Stimulated activated CD8-positive, alpha-beta memory T cell treated with anti-CD3 and anti-CD28 coated beads, Interleukin-7, amount 100 ng/mL, for 24 hours (primary cell): ENCODE measurements around the gene TCHHL1.

Source experiments
- DNase-seq: peaks from one replicate; pipeline ENCODE4 v3.0.0-alpha.2; 2020; ENCODE audit warnings: low read depth

Gene TCHHL1

GRCh38 chr1:152038871-152039270 lies 50.0 kb downstream of the TCHHL1 start:
- DNase-seq = no peak

- peak; percentile 43 for DNase-seq
Measured at GRCh38 chr1:152036267-152037216, 52.3 kb downstream of the TCHHL1 start, which contains the start of gene S100A11. TSS of gene S100A11 (minus strand) at chr1:152037004. CDS start at chr1:152036915, 89 bp downstream.

- no peak for DNase-seq
Measured at GRCh38 chr1:152035539-152036266, 53.2 kb downstream of the TCHHL1 start.

DNA sequence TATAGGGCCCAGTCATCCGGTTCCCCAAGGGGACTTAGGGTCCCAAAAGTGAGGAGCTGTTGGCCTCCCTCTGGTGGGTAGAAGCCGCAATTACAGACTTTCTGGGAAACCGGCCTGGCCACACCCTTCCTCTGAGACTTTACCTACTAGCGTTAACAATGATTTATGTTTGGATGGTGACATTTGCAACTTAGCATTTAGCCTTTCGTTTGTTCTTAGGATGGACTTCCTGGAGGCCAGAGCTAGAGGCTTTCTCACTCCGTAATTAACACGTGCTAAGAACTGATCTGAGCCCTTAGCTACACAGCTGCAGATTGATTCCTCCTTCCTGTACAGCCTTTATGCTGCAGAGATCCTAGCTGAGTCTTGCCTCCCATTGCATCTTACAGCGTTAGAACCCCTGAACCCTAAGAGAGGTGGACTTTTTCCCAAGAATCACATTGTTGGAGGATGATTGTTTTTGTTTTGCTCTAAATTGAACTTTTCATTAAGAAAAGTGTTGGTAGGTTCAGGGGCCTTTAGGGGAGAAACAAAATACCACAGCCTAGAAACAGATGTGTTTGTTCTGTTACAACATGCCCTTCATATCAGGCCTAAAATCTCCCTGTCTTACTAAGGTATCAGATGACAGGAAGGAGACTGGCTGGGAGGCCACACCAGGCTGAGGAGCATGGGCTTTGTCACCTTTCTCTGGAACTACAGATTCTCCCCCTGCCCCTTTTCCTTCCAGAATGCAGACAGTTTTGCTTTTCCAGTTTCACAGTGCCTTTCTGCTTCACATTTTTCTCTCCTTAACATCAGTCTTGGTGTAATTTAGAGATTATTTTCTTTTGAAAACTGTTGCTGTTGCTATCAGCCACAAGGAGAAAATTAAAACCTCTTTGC lies 54.0 kb downstream of the TCHHL1 start:
- peak; percentile 31 for DNase-seq

- no peak for DNase-seq
Measured at GRCh38 chr1:152034324-152034653, 54.6 kb downstream of the TCHHL1 start.
